Natural killer cell (primary cell): ENCODE measurements around the gene SEBOX. TPM values are rescaled to one million over a fixed set of nuclear protein-coding genes. Genes with fewer than 3 reads are reported as not detected.

Experiments
- ATAC-seq, 3 donors: fragments of 150-1000 bp in 2 of 3; fragments of 200-7000 bp in 1 of 3; cut with Tn5 transposase; 1 replicate in 1 of 3; 2 replicates in 2 of 3; pipeline ENCODE4 v1.10.0; 2021; ENCODE audit warnings: mild to moderate bottlenecking in 2 of 3, moderate library complexity in 2 of 3
- DNase-seq, 2 donors: peaks; one replicate each; pipeline versions ENCODE4 v3.0.0 to v3.0.0-alpha.2; 2013 to 2021; ENCODE audit warnings: mixed read lengths in 1 of 2
- H3K27ac ChIP-seq: one replicate; pipeline ENCODE4 v1.5.1; 2013; ENCODE audit warnings: mild to moderate bottlenecking, low read length
- H3K27me3 ChIP-seq: one replicate; pipeline ENCODE4 v1.6.1; 2013; ENCODE audit warnings: low read length; ENCODE audit not compliant: control insufficient read depth, insufficient read depth
- H3K36me3 ChIP-seq: one replicate; pipeline ENCODE4 v1.6.1; 2013; ENCODE audit warnings: low read length; ENCODE audit not compliant: control insufficient read depth, insufficient read depth
- H3K4me1 ChIP-seq: one replicate; pipeline ENCODE4 v1.6.1; 2013; ENCODE audit warnings: low read length; ENCODE audit not compliant: control insufficient read depth, insufficient read depth
- H3K4me3 ChIP-seq: one replicate; pipeline ENCODE4 v1.5.1; 2013; ENCODE audit warnings: low read length
- H3K9me3 ChIP-seq: one replicate; pipeline ENCODE4 v1.6.1; 2013; ENCODE audit warnings: low read length; ENCODE audit not compliant: control insufficient read depth, insufficient read depth
- H3K27ac Mint-ChIP-seq, 2 donors: one replicate each; pipeline ENCODE4 v1.8.0; 2022; ENCODE audit warnings: mild to moderate bottlenecking in 2 of 2, mixed read lengths in 2 of 2, moderate library complexity in 1 of 2
- H3K27me3 Mint-ChIP-seq, 2 donors: one replicate each; pipeline ENCODE4 v1.8.0; 2022; ENCODE audit warnings: low read depth in 2 of 2, mixed read lengths in 2 of 2
- H3K36me3 Mint-ChIP-seq: one replicate; pipeline ENCODE4 v1.8.0; 2022; ENCODE audit warnings: mixed read lengths
- H3K4me1 Mint-ChIP-seq, 2 donors: one replicate each; pipeline ENCODE4 v1.8.0; 2022; ENCODE audit warnings: mixed read lengths in 2 of 2
- H3K4me3 Mint-ChIP-seq: one replicate; pipeline ENCODE4 v1.8.0; 2022; ENCODE audit warnings: mild to moderate bottlenecking, moderate library complexity, mixed read lengths
- H3K9me3 Mint-ChIP-seq, 2 donors: one replicate each; pipeline ENCODE4 v1.8.0; 2022; ENCODE audit warnings: mixed read lengths in 2 of 2
- CTCF ChIP-seq: fragments of 200-600 bp; IDR thresholded peaks from one replicate; pipeline ENCODE4 v1.8.0; 2022; ENCODE audit warnings: antibody characterized with exemption
- WGBS: methylation state at CpG from one replicate; pipeline ENCODE4 v1.1.7; 2013; ENCODE audit warnings: missing lambda C conversion rate; ENCODE audit not compliant: insufficient coverage; 5-methylcytosine and 5-hydroxymethylcytosine counted together
- intact Hi-C: fragments of 100-400 bp; cut with micrococcal nuclease; formaldehyde crosslinking; loops from one replicate; pipeline ENCODE4 v1.14.2; 2022
- total RNA-seq, 4 donors: library from RNA; stranded (reverse); fragments of 120-200 nt in 1 of 4; gene quantifications; one replicate each; pipeline versions ENCODE4 v1.2.3 to v1.2.4, GENCODE V29; 2013 to 2022

The SEBOX gene
- total RNA-seq, 3 donors from 2014 or later (not counting 1 experiment from before 2014, with no cell fraction given) = not detected

DNA sequence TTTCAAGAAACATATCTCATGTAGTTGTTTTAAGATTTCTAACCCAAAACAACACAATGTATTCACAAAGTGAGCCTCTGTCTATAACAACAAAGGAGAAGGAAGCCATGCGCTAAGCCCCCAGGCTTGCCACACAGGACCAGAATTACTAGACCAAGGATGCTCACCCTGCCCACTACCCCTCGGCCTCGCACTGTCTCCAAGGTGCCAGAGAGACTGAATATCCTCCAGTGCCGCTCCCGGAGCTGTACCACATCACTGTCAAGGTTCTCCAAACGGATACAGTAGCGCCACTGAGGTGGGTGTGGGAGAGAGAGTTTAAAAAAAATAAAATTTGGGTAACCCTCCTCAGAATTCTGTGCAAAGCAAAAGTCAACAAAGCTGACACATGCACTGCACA, 14.7 kb downstream of the SEBOX start:
- no peaks in the 10 kb centered on the region for H3K9me3 Mint-ChIP-seq
- TF ChIP-seq CTCF = no peak
- H3K27ac Mint-ChIP-seq = no peak overlapping the region
- H3K36me3 ChIP-seq = peaks cover 80% of the 10 kb centered on the region
- no peaks in the 10 kb centered on the region for H3K4me1 Mint-ChIP-seq
- DNase-seq (no peak), ATAC-seq (no peak)
- no peaks in the 10 kb centered on the region for H3K4me1 ChIP-seq
- H3K9me3 ChIP-seq = no peaks in the 10 kb centered on the region
- no peaks in the 10 kb centered on the region for H3K27me3 ChIP-seq
- H3K27ac ChIP-seq = no peak overlapping the region
- intact Hi-C loops = no loop called here
- H3K36me3 Mint-ChIP-seq = no peaks in the 10 kb centered on the region
- H3K4me3 Mint-ChIP-seq = no peak overlapping the region
- H3K4me3 ChIP-seq = no peak overlapping the region
- no peaks in the 10 kb centered on the region for H3K27me3 Mint-ChIP-seq
- 100% methylated on average over 7 of the region's 7 CpGs for WGBS

GRCh38 chr17:28348979-28349378, 16.0 kb downstream of the SEBOX start:
- H3K27ac ChIP-seq = no peak overlapping the region
- no peaks in the 10 kb centered on the region for H3K4me1 Mint-ChIP-seq
- no peaks in the 10 kb centered on the region for H3K9me3 ChIP-seq
- TF ChIP-seq CTCF = no peak
- DNase-seq = no peak
- peaks cover 81% of the 10 kb centered on the region for H3K36me3 ChIP-seq
- H3K27ac Mint-ChIP-seq = no peak overlapping the region
- 77% methylated on average over 3 of the region's 3 CpGs for WGBS
- no peaks in the 10 kb centered on the region for H3K27me3 ChIP-seq
- H3K4me1 ChIP-seq = no peaks in the 10 kb centered on the region
- no peak overlapping the region for H3K4me3 Mint-ChIP-seq
- ATAC-seq = no peak
- no peaks in the 10 kb centered on the region for H3K27me3 Mint-ChIP-seq
- intact Hi-C loops = no loop called here
- no peak overlapping the region for H3K4me3 ChIP-seq
- H3K36me3 Mint-ChIP-seq = no peaks in the 10 kb centered on the region
- H3K9me3 Mint-ChIP-seq = no peaks in the 10 kb centered on the region

- H3K4me1 Mint-ChIP-seq = no peaks in the 10 kb centered on the region
- H3K27ac ChIP-seq = no peak overlapping the region
Observed at GRCh38 chr17:28347261-28347891, 17.6 kb downstream of the SEBOX start.

More at GRCh38 chr17:28347261-28347891, 17.6 kb downstream of the SEBOX start:
- Histone ChIP-seq H3K4me1 (no peaks in the 10 kb centered on the region), H3K4me3 (no peak overlapping the region), H3K9me3 (no peaks in the 10 kb centered on the region), H3K27me3 (no peaks in the 10 kb centered on the region), H3K36me3 (peaks cover 83% of the 10 kb centered on the region)
- Mint-ChIP-seq H3K36me3 (no peaks in the 10 kb centered on the region), H3K27ac (no peak overlapping the region), H3K27me3 (no peaks in the 10 kb centered on the region), H3K4me3 (no peak overlapping the region), H3K9me3 (no peaks in the 10 kb centered on the region)
- 96% methylated on average over 8 of the region's 8 CpGs for WGBS
- DNase-seq = no peak
- ATAC-seq = no peak
- no peak for TF ChIP-seq CTCF
- intact Hi-C loops = no loop called here
